GM12878 (cell line): ENCODE results near the gene TRERF1. TPM values are rescaled to one million over a fixed set of nuclear protein-coding genes. Genes with fewer than 3 reads are reported as not detected.

Experiments used
- ATAC-seq: fragments of 200-7000 bp; cut with Tn5 transposase; 3 replicates; pipeline ENCODE4 v1.9.1; 2020; ENCODE audit warnings: mild to moderate bottlenecking, moderate library complexity
- BruUV-seq: library from RNA; stranded (reverse); fragments of 400-500 nt; replicated peaks from 2 replicates; lab custom pipeline; 2021; lab: Mats Ljungman, UMichigan
- CTCF ChIA-PET: fragments of 300-600 bp; sonication (Branson Sonifier 250); formaldehyde crosslinking; extraction: SDS; loops from one replicate; lab custom pipeline; 2021; ENCODE audit warnings: inconsistent platforms; lab: Yijun Ruan, JAX
- POLR2A ChIA-PET: fragments of 350-600 bp; formaldehyde crosslinking; extraction: SDS; loops from one replicate; lab custom pipeline; 2021; ENCODE audit warnings: inconsistent platforms; lab: Charles Lee
- RAD21 ChIA-PET: fragments of 300-600 bp; sonication (Branson Sonifier 250); formaldehyde crosslinking; loops from one replicate; lab custom pipeline; 2023; ENCODE audit warnings: antibody characterized with exemption; ENCODE audit not compliant: unreplicated experiment; lab: Charles Lee
- SMC1A ChIA-PET: fragments of 300-600 bp; sonication (Branson Sonifier 250); formaldehyde crosslinking; loops from one replicate; lab custom pipeline; 2023; ENCODE audit not compliant: unreplicated experiment, uncharacterized antibody; lab: Charles Lee
- DNase-seq: peaks from one replicate; pipeline ENCODE4 v3.0.0-alpha.2; 2011; ENCODE audit warnings: low read depth, low spot score
- FAIRE-seq: peaks from 3 replicates; lab custom pipeline; 2011; peaks lifted over from hg19 to GRCh38; lab: Jason Lieb, UNC
- H2AFZ ChIP-seq: 2 replicates; pipeline ENCODE4 v1.6.0; 2011; ENCODE audit warnings: low read depth, low read length, control low read depth; ENCODE audit not compliant: control insufficient read depth
- H3K27ac ChIP-seq: 2 replicates; pipeline ENCODE4 v1.5.1; 2011; ENCODE audit warnings: control low read depth; ENCODE audit not compliant: control insufficient read depth, insufficient read depth
- H3K27me3 ChIP-seq, 2 experiments: replicated peaks in 1 of 2; 2 replicates each; pipeline versions ENCODE4 v1.6.0 to v1.6.1; 2011; ENCODE audit warnings: low read length in 1 of 2; ENCODE audit not compliant: control insufficient read depth in 2 of 2, insufficient read depth in 2 of 2
- H3K36me3 ChIP-seq, 2 experiments: 2 replicates each; pipeline ENCODE4 v1.5.1; 2011; ENCODE audit warnings: low read length in 1 of 2; ENCODE audit not compliant: control insufficient read depth in 2 of 2, insufficient read depth in 2 of 2
- H3K4me1 ChIP-seq: 2 replicates; pipeline ENCODE4 v1.6.1; 2011; ENCODE audit warnings: mild to moderate bottlenecking, low read length, moderate library complexity, mixed read lengths; ENCODE audit not compliant: control insufficient read depth, insufficient read depth
- H3K4me2 ChIP-seq: 2 replicates; pipeline ENCODE4 v1.6.0; 2011; ENCODE audit warnings: control low read depth; ENCODE audit not compliant: control insufficient read depth, insufficient read depth
- H3K4me3 ChIP-seq: fragments of 200-600 bp; sonication (generic); 2 replicates; pipeline ENCODE4 v1.5.1; 2016
- H3K79me2 ChIP-seq: 2 replicates; pipeline ENCODE4 v1.6.0; 2011; ENCODE audit warnings: low read length; ENCODE audit not compliant: control insufficient read depth, insufficient read depth
- H3K9ac ChIP-seq: 2 replicates; pipeline ENCODE4 v1.8.0; 2011; ENCODE audit warnings: low read length, control low read depth, mixed read lengths; ENCODE audit not compliant: control insufficient read depth, insufficient read depth
- H3K9me3 ChIP-seq: replicated peaks from 3 replicates; pipeline ENCODE4 v1.5.1; 2011; ENCODE audit warnings: mild to moderate bottlenecking, low read length; ENCODE audit not compliant: control insufficient read depth, insufficient read depth
- H4K20me1 ChIP-seq: 2 replicates; pipeline ENCODE4 v1.6.0; 2011; ENCODE audit not compliant: control insufficient read depth, insufficient read depth
- ATF7 ChIP-seq: fragments of 450-650 bp; IDR thresholded peaks from 2 replicates; pipeline ENCODE4 v1.6.1; 2016; ENCODE audit warnings: low read depth, mild to moderate bottlenecking
- CEBPZ ChIP-seq: fragments of 150-350 bp; IDR thresholded peaks from 2 replicates; pipeline ENCODE4 v1.6.1; 2016; ENCODE audit warnings: low read depth, low read length
- CHD1 ChIP-seq: IDR thresholded peaks from 2 replicates; pipeline ENCODE4 v1.6.1; 2012; ENCODE audit warnings: low read depth, low read length, improper control_type of control experiment
- DPF2 ChIP-seq: fragments of 450-650 bp; IDR thresholded peaks from 2 replicates; pipeline ENCODE4 v1.6.1; 2017; ENCODE audit warnings: mild to moderate bottlenecking
- E2F4 ChIP-seq: IDR thresholded peaks from 2 replicates; pipeline ENCODE4 v1.6.1; 2012; ENCODE audit warnings: low read depth, low read length, improper control_type of control experiment
- EED ChIP-seq: sonication (generic); IDR thresholded peaks from 2 replicates; pipeline ENCODE4 v1.6.1; 2016; ENCODE audit warnings: antibody characterized with exemption, low read depth
- GABPA ChIP-seq: IDR thresholded peaks from 2 replicates; pipeline ENCODE4 v1.6.1; 2014; ENCODE audit warnings: antibody characterized with exemption, low read depth, mild to moderate bottlenecking, inconsistent platforms
- KLF5 ChIP-seq: fragments of 450-650 bp; IDR thresholded peaks from 2 replicates; pipeline ENCODE4 v1.6.1; 2014; ENCODE audit warnings: mild to moderate bottlenecking; ENCODE audit not compliant: partially characterized antibody
- MYC ChIP-seq: IDR thresholded peaks from 2 replicates; pipeline ENCODE4 v1.6.1; 2011; ENCODE audit warnings: mild to moderate bottlenecking, low read length, moderate library complexity, inconsistent platforms; ENCODE audit not compliant: insufficient read depth, insufficient replicate concordance, insufficient read length, severe bottlenecking
- NBN ChIP-seq: fragments of 450-650 bp; IDR thresholded peaks from 2 replicates; pipeline ENCODE4 v1.6.1; 2016
- RBBP5 ChIP-seq: fragments of 200-600 bp; sonication (generic); conservative IDR thresholded peaks from 2 replicates; pipeline ENCODE4 v1.6.1; 2016
- RELB ChIP-seq: fragments of 450-650 bp; IDR thresholded peaks from 2 replicates; pipeline ENCODE4 v1.6.1; 2017; ENCODE audit warnings: low read depth, mild to moderate bottlenecking, moderate library complexity
- SMC3 ChIP-seq: IDR thresholded peaks from 2 replicates; pipeline ENCODE4 v1.6.1; 2011; ENCODE audit warnings: low read length, improper control_type of control experiment, borderline replicate concordance
- TAF1 ChIP-seq: IDR thresholded peaks from 2 replicates; pipeline ENCODE4 v1.6.1; 2011; ENCODE audit warnings: mild to moderate bottlenecking, low read depth, low read length, borderline replicate concordance
- TCF7 ChIP-seq: IDR thresholded peaks from 2 replicates; pipeline ENCODE4 v1.6.1; 2014; ENCODE audit warnings: antibody characterized with exemption, borderline replicate concordance
- ZBTB4 ChIP-seq: fragments of 450-650 bp; formaldehyde crosslinking; IDR thresholded peaks from 2 replicates; pipeline ENCODE4 v1.4.0; 2022; ENCODE audit warnings: mild to moderate bottlenecking, moderate library complexity
- WGBS: methylation state at CpG from one replicate; pipeline ENCODE4 v1.1.6; 2016; ENCODE audit warnings: low lambda C conversion rate; ENCODE audit not compliant: insufficient replicate concordance, insufficient coverage; ENCODE audit errors: missing lambda C conversion rate; 5-methylcytosine and 5-hydroxymethylcytosine counted together
- in situ Hi-C: fragments of 300-500 bp; cut with MboI; formaldehyde crosslinking; loops from 9 replicates; pipeline ENCODE4 v1.14.3; 2018; ENCODE audit warnings: mixed read lengths
- intact Hi-C: fragments of 100-400 bp; cut with micrococcal nuclease; formaldehyde crosslinking; loops from one replicate; pipeline ENCODE4 v1.14.2; 2022; ENCODE audit not compliant: unreplicated experiment
- polyA plus RNA-seq, 11 experiments: library from polyadenylated mRNA; depleted of rRNA in 4 of 11; unstranded in 6 of 11; stranded (reverse) in 5 of 11; fragments of >200 nt; fragmentation: Nextera tagmentation in 4 of 11; fragmentation: Illumina TruSeq in 1 of 11; extraction: Ambion mirVana in 4 of 11; extraction: Trizol in 1 of 11; gene quantifications; 1 replicate in 1 of 11; 2 replicates in 10 of 11; pipeline versions ENCODE4 v1.2.1 to v1.2.3, GENCODE V29; 2011 to 2016; ENCODE audit warnings: inconsistent platforms in 2 of 11, missing spikeins in 2 of 11, low read depth in 1 of 11
- total RNA-seq, 4 experiments: library from RNA; depleted of rRNA in 3 of 4; stranded (reverse); fragments of >200 nt in 3 of 4; fragmentation: Illumina TruSeq in 1 of 4; extraction: Trizol in 1 of 4; gene quantifications; 2 replicates each; pipeline versions ENCODE4 v1.2.1 to v1.2.3, GENCODE V29; 2013 to 2021

The TRERF1 gene
- total and polyA plus RNA-seq, 10 of the 15 experiments (the other 5 are each of a cell fraction or from before 2014, with no cell fraction given), result 2.2 to 19.4 (median 7.2) TPM

- Histone ChIP-seq H3K79me2 (peaks cover 2% of the 10 kb centered on the region), H3K9me3 (no peaks in the 10 kb centered on the region), H3K9ac (no peak overlapping the region), H3K27me3 (no peaks in the 10 kb centered on the region), H3K4me2 (no peak overlapping the region), H2AFZ (no peak overlapping the region), H3K4me1 (peaks cover 18% of the 10 kb centered on the region), H3K4me3 (no peak overlapping the region), H3K36me3 (no peaks in the 10 kb centered on the region), H3K27ac (no peak overlapping the region), H4K20me1 (peaks cover 6% of the 10 kb centered on the region)
- no TSS peak for BruUV-seq
- intact Hi-C loops, result loop anchor here (5.0 kb wide), 2 partner anchors 103 to 143 kb away; no protein-coding TSS in a partner anchor
- SMC1A ChIA-PET, result interaction anchor here (1.0 to 1.6 kb wide), 5 partner anchors 11 to 143 kb away, joined by 3 to 4 read pairs (median 3); no protein-coding TSS in a partner anchor
- in situ Hi-C loops, result no loop called here
- 64% methylated on average over 3 of the region's 5 CpGs for WGBS
- ATAC-seq, result no peak
- RAD21 ChIA-PET, result interaction anchor here (1.2 kb wide), 1 partner anchor 44 kb away, joined by 3 read pairs; no protein-coding TSS in a partner anchor
- FAIRE-seq, result no peak
- CTCF ChIA-PET, result interaction anchor here (0.8 to 1.9 kb wide), 4 partner anchors 11 to 127 kb away, joined by 3 to 5 read pairs (median 4); no protein-coding TSS in a partner anchor
- POLR2A ChIA-PET, result no interaction called here
- no peak for DNase-seq
- TF ChIP-seq KLF5, result no peak
- TF ChIP-seq ZBTB4 (CRISPR knock-in tag), result no peak
- no peak for TF ChIP-seq DPF2
- no peak for TF ChIP-seq ATF7
- no peak for TF ChIP-seq SMC3
- no peak for TF ChIP-seq TCF7
- no peak for TF ChIP-seq E2F4
- no peak for TF ChIP-seq EED
- no peak for TF ChIP-seq MYC
- no peak for TF ChIP-seq TAF1
- no peak for TF ChIP-seq CEBPZ
- TF ChIP-seq GABPA, result no peak
- no peak for TF ChIP-seq CHD1
- no peak for TF ChIP-seq RELB
- TF ChIP-seq NBN, result no peak
- no peak for TF ChIP-seq RBBP5
These were observed 47.2 kb downstream of the TRERF1 start for GRCh38 chr6:42404484-42404883.
